ENCODE results near the gene PTCHD1.

PTCHD1 gene

GRCh38 chrX:23334848-23335599 lies at the start of gene PTCHD1:
Gene PTCHD1, plus strand, starts transcription at chrX:23334849. Its CDS starts 27 bp downstream, at chrX:23334876.
- no peak for DNase-seq (ENCODE audit: low read depth in 2 of 2)

- no peak for DNase-seq (ENCODE audit: low read depth in 2 of 2)
These were observed 47.9 kb upstream of the PTCHD1 start for GRCh38 chrX:23286731-23287130.

- no peak for DNase-seq (ENCODE audit: low read depth in 2 of 2)
These were observed 47.4 kb upstream of the PTCHD1 start for GRCh38 chrX:23287191-23287725.

GRCh38 chrX:23292354-23292987 lies 42.2 kb upstream of the PTCHD1 start:
- DNase-seq (ENCODE audit: low read depth in 2 of 2), result no peak

GRCh38 chrX:23292988-23293651 lies 41.5 kb upstream of the PTCHD1 start:
- no peak for DNase-seq (ENCODE audit: low read depth in 2 of 2)

- DNase-seq (ENCODE audit: low read depth in 2 of 2), result no peak
These were observed 29.8 kb upstream of the PTCHD1 start for GRCh38 chrX:23304881-23305280.

- no peak for DNase-seq (ENCODE audit: low read depth in 2 of 2)
These were observed 22.9 kb upstream of the PTCHD1 start for GRCh38 chrX:23311731-23312130.

GRCh38 chrX:23312136-23312535 lies 22.5 kb upstream of the PTCHD1 start:
- DNase-seq (ENCODE audit: low read depth in 2 of 2), result no peak

GRCh38 chrX:23317799-23318724 lies 16.6 kb upstream of the PTCHD1 start:
- DNase-seq (ENCODE audit: low read depth in 2 of 2), result no peak

- DNase-seq (ENCODE audit: low read depth in 2 of 2), result no peak
These were observed 7.5 kb upstream of the PTCHD1 start for GRCh38 chrX:23327104-23327503.

- DNase-seq (ENCODE audit: low read depth in 2 of 2), result no peak
These were observed 2.9 kb upstream of the PTCHD1 start for GRCh38 chrX:23331701-23332100.

GRCh38 chrX:23332101-23332887 lies 2.4 kb upstream of the PTCHD1 start:
- DNase-seq (ENCODE audit: low read depth in 2 of 2), result no peak

GRCh38 chrX:23332888-23333821 lies 1.5 kb upstream of the PTCHD1 start:
- DNase-seq (ENCODE audit: low read depth in 2 of 2), result no peak

- DNase-seq (ENCODE audit: low read depth in 2 of 2), result no peak
These were observed 668 bp upstream of the PTCHD1 start for GRCh38 chrX:23333842-23334520.

- DNase-seq (ENCODE audit: low read depth in 2 of 2), result no peak
These were observed 165 bp upstream of the PTCHD1 start for GRCh38 chrX:23334521-23334847.

GRCh38 chrX:23338334-23338733 lies 3.7 kb downstream of the PTCHD1 start:
- DNase-seq (ENCODE audit: low read depth in 2 of 2), result no peak

GRCh38 chrX:23341452-23341851 lies 6.8 kb downstream of the PTCHD1 start:
- no peak for DNase-seq (ENCODE audit: low read depth in 2 of 2)

GRCh38 chrX:23344238-23344903 lies 9.7 kb downstream of the PTCHD1 start:
- DNase-seq (ENCODE audit: low read depth in 2 of 2), result no peak

GRCh38 chrX:23344904-23345271 lies 10.2 kb downstream of the PTCHD1 start:
- no peak for DNase-seq (ENCODE audit: low read depth in 2 of 2)

All from stimulated activated CD8-positive, alpha-beta memory T cell treated with anti-CD3 and anti-CD28 coated beads, Interleukin-15, amount 100 ng/mL, for 4 hours (primary cell).